Endothelial cell of umbilical vein (primary cell): ENCODE measurements around the gene CMSS1. TPM values are rescaled to one million over a fixed set of nuclear protein-coding genes. Genes with fewer than 3 reads are reported as not detected.

Experiments
- BruUV-seq: library from RNA; stranded (reverse); fragments of 400-500 nt; replicated peaks from 2 replicates; lab custom pipeline; 2021; lab: Mats Ljungman, UMichigan
- CTCF ChIA-PET: fragments of 300-600, 350-600 bp; sonication (Branson Sonifier 250); formaldehyde crosslinking; loops from one replicate; lab custom pipeline; 2021; ENCODE audit warnings: antibody characterized with exemption, inconsistent platforms; lab: Charles Lee
- POLR2A ChIA-PET: fragments of 300-600, 350-600 bp; sonication (Branson Sonifier 250); formaldehyde crosslinking; loops from one replicate; lab custom pipeline; 2021; ENCODE audit warnings: antibody characterized with exemption, inconsistent platforms; lab: Charles Lee
- DNase-seq: peaks from one replicate; pipeline ENCODE4 v3.0.0-alpha.2; 2011; ENCODE audit warnings: low read depth, low spot score
- FAIRE-seq: peaks from 2 replicates; lab custom pipeline; 2011; peaks lifted over from hg19 to GRCh38; lab: Jason Lieb, UNC
- H2AFZ ChIP-seq: 2 replicates; pipeline ENCODE4 v1.6.0; 2012; ENCODE audit warnings: low read depth, low read length, control low read depth, inconsistent platforms
- H3K27ac ChIP-seq: 2 replicates; pipeline ENCODE4 v1.5.1; 2011; ENCODE audit warnings: low read depth, mild to moderate bottlenecking, control low read depth, low read length, moderate library complexity; ENCODE audit not compliant: insufficient read depth
- H3K27me3 ChIP-seq, 2 experiments: 2 replicates each; pipeline versions ENCODE4 v1.6.0 to v1.6.1; 2011; ENCODE audit warnings: low read length in 2 of 2, mixed read lengths in 1 of 2; ENCODE audit not compliant: control insufficient read depth in 2 of 2, insufficient read depth in 2 of 2
- H3K36me3 ChIP-seq, 2 experiments: 2 replicates in 1 of 2; 3 replicates in 1 of 2; pipeline ENCODE4 v1.5.1; 2011; ENCODE audit warnings: low read length in 2 of 2, mild to moderate bottlenecking in 1 of 2, moderate library complexity in 1 of 2; ENCODE audit not compliant: control insufficient read depth in 2 of 2, insufficient read depth in 2 of 2; ENCODE audit errors: extremely low read depth in 1 of 2
- H3K4me1 ChIP-seq: 3 replicates; pipeline ENCODE4 v1.5.1; 2011; ENCODE audit warnings: mild to moderate bottlenecking, low read length; ENCODE audit not compliant: control insufficient read depth, insufficient read depth; ENCODE audit errors: extremely low read depth
- H3K4me2 ChIP-seq: 2 replicates; pipeline ENCODE4 v1.6.1; 2011; ENCODE audit warnings: low read length, control low read depth, mixed read lengths; ENCODE audit not compliant: insufficient read depth
- H3K4me3 ChIP-seq, 3 experiments: fragments of 200-600 bp in 1 of 3; sonication (generic), shearing (Covaris generic) in 1 of 3; replicated peaks in 1 of 3; 2 replicates each; pipeline ENCODE4 v1.5.1; 2011 to 2016; ENCODE audit warnings: control low read depth in 3 of 3, low read length in 3 of 3, mild to moderate bottlenecking in 2 of 3, inconsistent platforms in 1 of 3, low read depth in 1 of 3, moderate library complexity in 1 of 3; ENCODE audit not compliant: insufficient read depth in 1 of 3
- H3K79me2 ChIP-seq: 2 replicates; pipeline ENCODE4 v1.6.0; 2012; ENCODE audit warnings: low read length, inconsistent platforms; ENCODE audit not compliant: control insufficient read depth, insufficient read depth
- H3K9ac ChIP-seq: replicated peaks from 2 replicates; pipeline ENCODE3; 2011; ENCODE audit warnings: low read length, control low read depth; ENCODE audit not compliant: insufficient read depth; ENCODE audit errors: extremely low read depth
- H3K9me1 ChIP-seq: replicated peaks from 3 replicates; pipeline ENCODE4 v1.6.0; 2011; ENCODE audit warnings: mild to moderate bottlenecking, low read length; ENCODE audit not compliant: control insufficient read depth, insufficient read depth; ENCODE audit errors: extremely low read depth
- H3K9me3 ChIP-seq: replicated peaks from 2 replicates; pipeline ENCODE4 v1.5.1; 2012; ENCODE audit warnings: low read length, inconsistent platforms; ENCODE audit not compliant: control insufficient read depth, insufficient read depth
- H4K20me1 ChIP-seq: replicated peaks from 2 replicates; pipeline ENCODE3; 2011; ENCODE audit warnings: mild to moderate bottlenecking, low read length; ENCODE audit not compliant: control insufficient read depth, insufficient read depth; ENCODE audit errors: extremely low read depth
- CTCF ChIP-seq, 2 donors: IDR thresholded peaks; 1 replicate in 1 of 2; 2 replicates in 1 of 2; pipeline ENCODE4 v1.5.1; 2011; ENCODE audit warnings: low read length in 2 of 2, mild to moderate bottlenecking in 2 of 2, moderate library complexity in 2 of 2, control low read depth in 1 of 2, inconsistent platforms in 1 of 2, low read depth in 1 of 2; ENCODE audit not compliant: insufficient read depth in 1 of 2; ENCODE audit errors: extremely low read depth in 1 of 2
- EZH2 ChIP-seq: IDR thresholded peaks from 2 replicates; pipeline ENCODE4 v1.6.1; 2012; ENCODE audit warnings: borderline replicate concordance, low read depth, mild to moderate bottlenecking, moderate library complexity, low read length, inconsistent platforms; ENCODE audit not compliant: severe bottlenecking
- FOS ChIP-seq: IDR thresholded peaks from 2 replicates; pipeline ENCODE4 v1.6.1; 2011; ENCODE audit warnings: mild to moderate bottlenecking, low read length, moderate library complexity, borderline replicate concordance; ENCODE audit not compliant: insufficient read depth
- GATA2 ChIP-seq: IDR thresholded peaks from 2 replicates; pipeline ENCODE4 v1.7.0; 2011; ENCODE audit warnings: low read depth, mild to moderate bottlenecking, moderate library complexity, mixed read lengths, low read length; ENCODE audit not compliant: insufficient read length, insufficient read depth
- JUN ChIP-seq: IDR thresholded peaks from 2 replicates; pipeline ENCODE4 v1.6.1; 2011; ENCODE audit warnings: borderline replicate concordance, low read depth; ENCODE audit not compliant: insufficient read length, insufficient read depth
- MAX ChIP-seq: IDR thresholded peaks from 2 replicates; pipeline ENCODE4 v1.6.1; 2011; ENCODE audit not compliant: insufficient read depth, insufficient read length
- MYC ChIP-seq: IDR thresholded peaks from one replicate; pipeline ENCODE4 v1.6.1; 2011; ENCODE audit warnings: mild to moderate bottlenecking, low read depth, low read length
- POLR2A ChIP-seq: IDR thresholded peaks from 2 replicates; pipeline ENCODE4 v1.6.1; 2012; ENCODE audit warnings: low read depth, mild to moderate bottlenecking, control low read depth, low read length
- dilution Hi-C: fragments of 300-500 bp; cut with MboI; formaldehyde crosslinking; loops from one replicate; pipeline ENCODE4 v1.15.0; 2019; ENCODE audit warnings: low sequenced_read_pairs; ENCODE audit not compliant: extremely low pct_ligation_motif_present
- intact Hi-C: fragments of 100-400 bp; cut with micrococcal nuclease; formaldehyde crosslinking; loops from one replicate; pipeline ENCODE4 v1.10.0; 2022
- polyA plus RNA-seq, 4 experiments: library from polyadenylated mRNA; depleted of rRNA in 3 of 4; stranded (reverse) in 3 of 4; unstranded in 1 of 4; fragments of >200 nt; gene quantifications; 2 replicates each; pipeline versions ENCODE4 v1.2.1 to v1.2.3, GENCODE V29; 2011 to 2012; ENCODE audit warnings: missing spikeins in 1 of 4
- total RNA-seq: library from RNA; stranded (reverse); gene quantifications from 2 replicates; pipeline ENCODE4 v1.2.3, GENCODE V29; 2021

The CMSS1 gene
- total and polyA plus RNA-seq, 2 donors (not counting 3 experiments of a cell fraction or from before 2014, with no cell fraction given) = 9.7 to 60.6 TPM

GRCh38 chr3:99978221-99978620 lies 160.6 kb downstream of the CMSS1 start:
- POLR2A ChIA-PET = no interaction called here
- no peak overlapping the region for H3K4me3 ChIP-seq
- H3K9me1 ChIP-seq = no peaks in the 10 kb centered on the region
- no peak overlapping the region for H3K9ac ChIP-seq
- H3K27ac ChIP-seq = no peak overlapping the region
- no TSS peak for BruUV-seq
- intact Hi-C loops (no loop called here), dilution Hi-C loops (no loop called here)
- H4K20me1 ChIP-seq = no peaks in the 10 kb centered on the region
- H3K4me2 ChIP-seq = no peak overlapping the region
- no peaks in the 10 kb centered on the region for H3K79me2 ChIP-seq
- no peaks in the 10 kb centered on the region for H3K27me3 ChIP-seq
- no peaks in the 10 kb centered on the region for H3K36me3 ChIP-seq
- no peak overlapping the region for H2AFZ ChIP-seq
- FAIRE-seq = no peak
- TF ChIP-seq EZH2 = no peak
- no peak for TF ChIP-seq POLR2A
- no peak for TF ChIP-seq JUN
- TF ChIP-seq MAX = no peak
- TF ChIP-seq FOS = no peak
- no peak for TF ChIP-seq GATA2
- no peak for TF ChIP-seq MYC
- no peak for TF ChIP-seq CTCF (IDR thresholded peaks at IDR 0.05; ENCODE audit: extremely low read depth in 1 of 2, insufficient read depth in 1 of 2, low read depth in 1 of 2, low read length in 2 of 2)
- no peaks in the 10 kb centered on the region for H3K9me3 ChIP-seq
- DNase-seq = no peak
- CTCF ChIA-PET = interaction anchor here (1.5 kb wide), 1 partner anchor 16 kb away, joined by 3 read pairs; no protein-coding TSS in a partner anchor
- no peaks in the 10 kb centered on the region for H3K4me1 ChIP-seq
